Stimulated activated CD8-positive, alpha-beta memory T cell treated with anti-CD3 and anti-CD28 coated beads, Interleukin-12 subunit alpha, Interleukin-12 subunit beta, amount 100 ng/mL, for 1 hour (primary cell): ENCODE data around the gene BAIAP2L1.
"Not testable (repeated sequence)": the region's sequence is repeated elsewhere in the genome, so short reads cannot be mapped to it uniquely, and the experiment has no call there.

Experiments used
- DNase-seq: peaks from one replicate; pipeline ENCODE4 v3.0.0-alpha.2; 2020; ENCODE audit warnings: low read depth

The BAIAP2L1 gene

DNA sequence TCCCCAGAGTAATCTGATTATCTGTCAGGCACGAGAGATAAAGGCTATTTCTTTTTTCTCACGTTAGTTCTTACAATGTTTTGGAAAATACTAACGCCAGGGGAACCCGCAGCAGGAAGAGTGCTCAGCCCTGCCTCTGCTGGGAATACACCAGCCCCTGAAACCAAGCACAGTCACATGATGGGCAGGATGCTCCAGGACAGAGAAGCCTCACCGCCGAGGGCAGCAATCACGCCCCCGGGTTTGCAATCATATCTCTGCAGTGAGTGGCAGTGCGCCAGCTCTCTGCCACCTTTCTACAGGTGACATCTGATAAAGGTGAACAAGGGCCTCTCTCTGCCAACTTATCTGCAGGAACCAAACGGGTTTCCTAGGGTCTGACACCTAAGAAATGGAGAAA lies 79.6 kb downstream of the BAIAP2L1 start:
- no peak for DNase-seq

GRCh38 chr7:98319176-98319575 lies 81.7 kb downstream of the BAIAP2L1 start:
- no peak for DNase-seq

GRCh38 chr7:98317366-98318040 lies 83.4 kb downstream of the BAIAP2L1 start:
- DNase-seq: no peak

GRCh38 chr7:98315994-98316527 lies 84.8 kb downstream of the BAIAP2L1 start:
- not testable (repeated sequence) for DNase-seq

DNA sequence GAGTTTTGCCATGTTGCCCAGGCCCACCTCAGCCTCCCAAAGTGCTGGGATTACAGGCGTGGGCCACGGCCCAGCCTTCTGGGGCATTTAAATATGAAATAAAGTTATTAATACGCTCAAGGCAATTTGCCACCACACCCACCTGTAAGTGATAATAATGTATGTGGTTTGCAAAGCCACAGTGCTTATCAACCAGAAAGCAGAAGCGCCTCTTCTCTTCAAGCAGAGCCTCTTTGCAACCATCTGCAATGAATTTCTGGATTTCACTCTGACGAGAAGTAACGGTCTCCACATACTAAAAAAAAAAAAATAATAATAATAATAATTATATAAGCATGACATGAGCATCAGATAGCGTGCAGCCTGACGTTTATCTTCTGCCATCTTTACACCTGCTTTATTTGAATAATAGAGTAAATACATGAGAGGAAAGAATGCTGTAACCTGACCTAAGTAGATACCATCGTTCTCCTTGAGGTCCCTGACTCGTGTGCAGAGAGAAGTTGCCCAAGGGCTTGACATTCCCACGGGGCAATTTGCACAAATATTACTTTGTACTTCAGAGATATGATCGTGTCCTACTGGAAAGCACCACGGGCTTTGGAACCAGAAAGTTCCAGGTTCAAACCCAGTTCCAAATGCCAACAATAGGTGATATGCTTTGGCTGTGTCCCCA lies 85.4 kb downstream of the BAIAP2L1 start:
- DNase-seq: no peak

DNA sequence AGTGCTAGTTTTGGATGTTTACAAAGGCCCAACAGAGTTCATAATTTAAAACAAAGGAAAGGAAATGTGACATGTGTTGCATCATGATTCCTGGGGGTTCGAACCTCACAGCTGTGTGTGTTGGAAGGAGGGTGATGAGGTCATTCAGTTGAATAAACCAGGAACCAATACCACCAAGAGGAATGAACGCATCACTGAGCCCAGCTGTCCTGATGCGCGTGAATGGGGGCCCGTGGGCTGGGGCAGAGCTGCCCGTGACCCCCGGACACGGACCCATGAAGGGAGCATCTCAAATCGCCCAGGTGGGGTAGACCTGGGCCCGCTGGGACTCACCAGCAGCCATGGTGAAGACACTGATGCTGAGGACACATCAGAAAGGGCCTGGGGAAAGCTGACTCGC lies 86.4 kb downstream of the BAIAP2L1 start:
- no peak for DNase-seq

GRCh38 chr7:98312201-98312600 lies 88.7 kb downstream of the BAIAP2L1 start:
- DNase-seq: no peak

GRCh38 chr7:98309566-98309965 lies 91.3 kb downstream of the BAIAP2L1 start:
- no peak for DNase-seq

- no peak for DNase-seq
These were observed 92.9 kb downstream of the BAIAP2L1 start for GRCh38 chr7:98307971-98308466.

- no peak for DNase-seq
These were observed 94.8 kb downstream of the BAIAP2L1 start for GRCh38 chr7:98305951-98306535.

GRCh38 chr7:98303906-98304305 lies 97.0 kb downstream of the BAIAP2L1 start:
- no peak for DNase-seq

DNA sequence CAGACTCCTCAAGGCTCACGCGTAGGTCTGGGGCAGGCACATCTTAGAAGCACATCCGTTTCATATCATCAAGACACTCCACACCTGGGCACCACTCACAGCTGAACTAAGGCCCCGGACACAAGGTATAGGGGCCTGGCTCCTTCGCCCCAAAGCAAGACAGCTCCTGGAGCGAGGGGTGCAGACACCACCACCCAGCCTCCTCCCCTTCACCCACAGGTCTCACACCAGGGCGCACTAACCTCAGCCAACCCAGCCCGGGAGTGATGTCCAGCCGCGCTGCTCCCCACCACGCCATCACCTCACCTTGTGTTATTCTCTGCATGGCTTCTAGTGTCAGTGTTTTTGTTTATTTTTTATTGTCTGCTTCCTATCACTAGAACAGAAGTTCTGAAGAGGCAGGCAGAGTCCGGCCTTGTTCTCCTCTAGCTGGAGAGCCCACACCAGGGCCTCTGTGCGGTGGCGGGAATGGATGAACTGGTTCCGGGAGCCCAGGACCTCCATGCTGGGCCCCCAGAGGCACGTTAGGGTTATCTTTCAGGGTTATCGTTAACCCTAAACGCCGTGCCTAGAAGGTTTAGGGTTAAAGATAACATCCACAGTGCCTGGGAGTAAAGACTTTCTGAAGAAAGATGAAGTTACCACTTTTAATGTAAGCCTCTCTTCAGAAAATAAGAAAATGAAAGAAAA lies 97.6 kb downstream of the BAIAP2L1 start:
- DNase-seq: no peak

GRCh38 chr7:98301693-98302470 lies 99.0 kb downstream of the BAIAP2L1 start:
- no peak for DNase-seq

- no peak for DNase-seq
These were observed 100.1 kb downstream of the BAIAP2L1 start for GRCh38 chr7:98300595-98301372.

DNA sequence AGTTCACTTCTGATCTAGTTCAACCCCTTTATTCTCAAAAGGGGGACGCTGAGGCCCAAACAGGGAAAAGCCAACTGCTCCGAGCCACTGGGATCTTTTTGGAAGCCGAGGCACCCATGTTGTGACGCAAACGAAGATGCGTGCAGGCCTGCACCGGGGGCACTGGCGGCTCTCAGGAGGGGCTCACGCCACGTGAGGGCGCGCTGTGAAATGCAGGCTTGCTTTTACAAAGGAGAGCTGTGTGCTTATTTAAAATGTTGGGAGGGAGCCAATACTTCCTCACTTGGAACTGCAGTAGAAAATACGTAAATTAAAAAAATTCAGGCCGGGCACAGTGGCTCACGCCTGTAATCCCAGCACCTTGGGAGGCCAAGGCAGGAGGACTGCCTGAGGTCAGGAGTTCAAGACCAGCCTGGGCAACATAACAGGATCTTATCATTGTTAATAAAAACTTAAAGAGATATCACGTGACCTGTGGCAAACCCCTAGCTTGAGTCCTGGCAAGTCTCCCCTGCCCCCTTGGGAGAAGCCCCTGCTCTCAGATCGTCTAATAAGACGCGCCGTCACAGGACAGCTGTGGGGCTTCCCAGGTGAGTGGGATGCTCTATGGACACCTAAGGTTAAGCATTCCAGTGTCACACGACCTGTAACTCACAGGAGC lies 103.1 kb downstream of the BAIAP2L1 start:
- no peak for DNase-seq

GRCh38 chr7:98296833-98297232 lies 104.1 kb downstream of the BAIAP2L1 start:
- DNase-seq: no peak

GRCh38 chr7:98295467-98296192 lies 105.3 kb downstream of the BAIAP2L1 start:
- DNase-seq: no peak

DNA sequence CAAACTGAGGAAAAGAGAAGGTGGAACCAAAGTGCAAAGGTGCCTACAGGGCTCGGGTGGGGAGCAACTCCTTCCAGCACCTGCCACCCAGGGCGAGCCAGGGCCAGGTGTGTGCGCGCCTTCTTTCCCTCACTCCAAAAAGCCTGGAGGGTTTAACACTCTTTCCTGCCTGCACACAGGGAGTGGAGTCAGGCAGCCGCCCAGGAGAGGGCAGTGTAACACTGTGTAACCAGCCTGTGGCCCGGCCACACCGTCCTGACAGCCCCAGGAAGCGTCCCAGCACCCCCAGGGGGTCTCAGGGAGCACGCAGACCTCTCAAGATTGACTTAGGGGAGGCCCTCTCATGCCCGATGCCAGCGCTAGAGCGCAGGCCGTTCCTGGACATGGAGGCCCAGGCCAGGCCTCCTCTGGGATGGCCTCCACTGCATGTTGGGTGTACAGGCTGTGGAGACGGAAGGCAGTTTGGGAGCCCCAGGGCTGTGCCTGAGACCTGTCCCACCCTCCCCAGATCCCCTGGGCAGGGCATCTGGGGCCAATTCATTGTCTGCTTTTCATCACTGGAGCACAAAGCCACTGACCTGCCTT lies 106.0 kb downstream of the BAIAP2L1 start:
- no peak for DNase-seq

DNA sequence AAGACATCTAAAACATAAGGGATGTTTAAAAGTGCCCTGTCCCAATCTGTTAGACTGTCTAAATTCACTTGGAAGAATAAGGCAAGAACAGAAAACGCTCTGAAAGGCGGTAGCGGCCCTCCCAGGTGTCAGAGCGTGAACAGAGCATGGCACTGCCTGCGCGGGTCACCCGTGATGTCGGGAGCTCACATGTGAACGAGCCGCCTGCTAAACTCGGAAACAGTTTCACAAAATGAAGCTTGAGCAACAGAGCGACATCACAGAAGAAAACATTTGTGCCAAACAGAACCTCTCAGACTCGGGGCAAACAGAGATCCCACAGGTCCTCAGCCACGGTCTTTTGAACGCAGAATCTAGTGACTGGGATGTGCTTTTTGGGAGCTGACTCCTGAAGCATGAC lies 106.6 kb downstream of the BAIAP2L1 start:
- no peak for DNase-seq
